K562 (cell line): ENCODE data around the gene CRKL. TPM values are rescaled to one million over a fixed set of nuclear protein-coding genes. Genes with fewer than 3 reads are reported as not detected.

Source experiments
- ATF4 ChIP-seq: fragments of 450-650 bp; formaldehyde crosslinking; IDR thresholded peaks from 2 replicates; pipeline ENCODE4 v1.4.0; 2022; ENCODE audit warnings: mild to moderate bottlenecking, moderate library complexity
- BACH1 ChIP-seq: fragments of 200-800 bp; sonication (Bioruptor generic); IDR thresholded peaks from 2 replicates; pipeline ENCODE4 v1.6.1; 2016; ENCODE audit warnings: missing genetic modification characterization, missing compliant biosample characterization
- CREB5 ChIP-seq: fragments of 250-450 bp; sonication (Bioruptor Pico); IDR thresholded peaks from 2 replicates; pipeline ENCODE4 v1.5.0; 2020; ENCODE audit warnings: mild to moderate bottlenecking
- CSDE1 ChIP-seq, 2 experiments: fragments of 450-650 bp; IDR thresholded peaks; 2 replicates each; pipeline ENCODE4 v1.6.1; 2016; ENCODE audit warnings: mild to moderate bottlenecking in 1 of 2
- ESRRB ChIP-seq: fragments of 250-450 bp; sonication (Bioruptor Pico); IDR thresholded peaks from 2 replicates; pipeline ENCODE4 v1.5.0; 2020; ENCODE audit warnings: mild to moderate bottlenecking, moderate library complexity, borderline replicate concordance
- FOXA1 ChIP-seq: fragments of 450-650 bp; IDR thresholded peaks from 2 replicates; pipeline ENCODE4 v1.6.1; 2016; ENCODE audit warnings: mild to moderate bottlenecking, borderline replicate concordance
- FOXM1 ChIP-seq, 2 experiments: fragments of 450-650 bp in 1 of 2; sonication (generic) in 1 of 2; formaldehyde crosslinking in 1 of 2; IDR thresholded peaks; 2 replicates each; pipeline versions ENCODE4 v1.6.1 to v1.9.0; 2017 to 2022; ENCODE audit warnings: low read depth in 2 of 2, mild to moderate bottlenecking in 2 of 2, missing genetic modification reagents in 1 of 2, moderate library complexity in 1 of 2
- HNRNPL ChIP-seq: fragments of 200-400 bp; formaldehyde crosslinking; IDR thresholded peaks from 2 replicates; pipeline ENCODE4 v1.6.1; 2017; ENCODE audit warnings: low read depth, mild to moderate bottlenecking, low read length
- JUND ChIP-seq, 2 experiments: IDR thresholded peaks; 2 replicates in 1 of 2; 3 replicates in 1 of 2; pipeline ENCODE4 v1.6.1; 2011; ENCODE audit warnings: borderline replicate concordance in 2 of 2, low read depth in 2 of 2, low read length in 2 of 2, improper control_type of control experiment in 1 of 2, missing biosample characterization in 1 of 2, missing genetic modification characterization in 1 of 2, missing genetic modification reagents in 1 of 2
- KDM2B ChIP-seq: fragments of 250-450 bp; sonication (Bioruptor Pico); IDR thresholded peaks from 2 replicates; pipeline ENCODE4 v1.8.0; 2021; ENCODE audit warnings: mild to moderate bottlenecking, moderate library complexity
- KLF10 ChIP-seq: fragments of 250-450 bp; sonication (Bioruptor Pico); IDR thresholded peaks from 2 replicates; pipeline ENCODE4 v1.6.1; 2021; ENCODE audit warnings: matching md5 sums
- KLF13 ChIP-seq: fragments of 450-650 bp; IDR thresholded peaks from 2 replicates; pipeline ENCODE4 v1.6.1; 2016; ENCODE audit warnings: missing genetic modification characterization, low read depth, mild to moderate bottlenecking, missing compliant biosample characterization, moderate library complexity, borderline replicate concordance
- NEUROD1 ChIP-seq: fragments of 150-350 bp; IDR thresholded peaks from 2 replicates; pipeline ENCODE4 v1.6.1; 2014; ENCODE audit warnings: borderline replicate concordance, low read length, low read depth; ENCODE audit not compliant: partially characterized antibody
- PHB ChIP-seq: fragments of 250-450 bp; sonication (Bioruptor Pico); IDR thresholded peaks from 2 replicates; pipeline ENCODE4 v1.5.0; 2021
- RBM17 ChIP-seq: fragments of 200-400 bp; formaldehyde crosslinking; IDR thresholded peaks from 2 replicates; pipeline ENCODE4 v1.6.1; 2017; ENCODE audit warnings: low read depth, mild to moderate bottlenecking, low read length, borderline replicate concordance
- RBM22 ChIP-seq: fragments of 200-400 bp; formaldehyde crosslinking; IDR thresholded peaks from 2 replicates; pipeline ENCODE4 v1.6.1; 2018; ENCODE audit warnings: low read length, low read depth; ENCODE audit not compliant: poor library complexity, severe bottlenecking
- RBM25 ChIP-seq: fragments of 200-400 bp; formaldehyde crosslinking; IDR thresholded peaks from 2 replicates; pipeline ENCODE4 v1.6.1; 2018; ENCODE audit warnings: low read length, low read depth, moderate library complexity; ENCODE audit not compliant: severe bottlenecking
- SMAD2 ChIP-seq: fragments of 150-350 bp; IDR thresholded peaks from 2 replicates; pipeline ENCODE4 v1.6.1; 2014; ENCODE audit warnings: low read depth, mild to moderate bottlenecking, low read length
- ZBTB34 ChIP-seq: fragments of 250-450 bp; sonication (Bioruptor Pico); IDR thresholded peaks from 2 replicates; pipeline ENCODE4 v1.8.0; 2021; ENCODE audit warnings: mild to moderate bottlenecking, moderate library complexity
- ZFX ChIP-seq: sonication (generic); formaldehyde crosslinking; IDR thresholded peaks from 2 replicates; pipeline ENCODE4 v1.8.0; 2022; ENCODE audit warnings: mild to moderate bottlenecking, missing genetic modification reagents, moderate library complexity
- ZNF124 ChIP-seq: sonication (generic); formaldehyde crosslinking; IDR thresholded peaks from 2 replicates; pipeline ENCODE4 v1.8.1; 2022; ENCODE audit warnings: missing genetic modification reagents
- ZNF197 ChIP-seq: fragments of 200-800 bp; sonication (Bioruptor generic); IDR thresholded peaks from 2 replicates; pipeline ENCODE4 v1.6.1; 2016; ENCODE audit warnings: low read depth, missing genetic modification characterization, missing compliant biosample characterization
- ZNF384 ChIP-seq: IDR thresholded peaks from 2 replicates; pipeline ENCODE4 v1.6.1; 2012; ENCODE audit warnings: low read depth, low read length, improper control_type of control experiment
- polyA plus RNA-seq, 8 experiments: library from polyadenylated mRNA; depleted of rRNA in 4 of 8; stranded (reverse) in 5 of 8; unstranded in 3 of 8; fragments of >200 nt; fragmentation: Nextera tagmentation in 2 of 8; fragmentation: Illumina TruSeq in 1 of 8; extraction: Ambion mirVana in 2 of 8; extraction: Trizol in 1 of 8; gene quantifications; 2 replicates each; pipeline versions ENCODE4 v1.2.1 to v1.2.3, GENCODE V29; 2011 to 2014; ENCODE audit warnings: inconsistent platforms in 1 of 8, missing spikeins in 1 of 8
- total RNA-seq, 7 experiments: library from RNA; depleted of rRNA in 6 of 7; stranded (reverse); fragments of >200 nt in 6 of 7; fragmentation: Illumina TruSeq in 2 of 7; extraction: Trizol in 2 of 7; gene quantifications; 2 replicates each; pipeline versions ENCODE4 v1.2.1 to v1.2.3, GENCODE V29; 2011 to 2021; ENCODE audit warnings: low replicate concordance in 1 of 7

Gene CRKL
- total and polyA plus RNA-seq, 9 of the 15 experiments (the other 6 are each of a cell fraction or from before 2014, with no cell fraction given), result 100 to 263 (median 124) TPM

GRCh38 chr22:20998411-20999336 is 81.5 kb downstream of the CRKL start (continued):
- TF ChIP-seq KLF10 (CRISPR knock-in tag), result no peak
- TF ChIP-seq FOXM1 (IDR thresholded peaks at IDR 0.05; ENCODE audit: low read depth), result no peak
- no peak for TF ChIP-seq FOXM1 (CRISPR knock-in tag; IDR thresholded peaks at IDR 0.05; ENCODE audit: low read depth)
- no peak for TF ChIP-seq SMAD2
- TF ChIP-seq ATF4 (CRISPR knock-in tag), result no peak; the same call in 1 of the 2 replicates
- TF ChIP-seq ZNF124 (CRISPR knock-in tag), result no peak
- TF ChIP-seq RBM25, result no peak
- no peak for TF ChIP-seq ZBTB34 (CRISPR knock-in tag)
- no peak for TF ChIP-seq CSDE1 (IDR thresholded peaks at IDR 0.05)
- no peak for TF ChIP-seq ZNF197
- TF ChIP-seq NEUROD1, result no peak
- peak; percentile 43; the same call in 1 of the 2 replicates for TF ChIP-seq JUND (IDR thresholded peaks at IDR 0.05; ENCODE audit: borderline replicate concordance, low read depth, low read length)
- TF ChIP-seq JUND (tag; IDR thresholded peaks at IDR 0.05; ENCODE audit: borderline replicate concordance, low read depth, low read length), result no peak
- TF ChIP-seq BACH1 (tag), result no peak
- TF ChIP-seq PHB (CRISPR knock-in tag), result no peak
- no peak for TF ChIP-seq ZNF384
- TF ChIP-seq RBM17, result no peak
- TF ChIP-seq FOXA1, result no peak
- TF ChIP-seq KLF13 (tag), result no peak
- TF ChIP-seq KDM2B (CRISPR knock-in tag), result no peak
- no peak for TF ChIP-seq HNRNPL
- TF ChIP-seq ESRRB (CRISPR knock-in tag), result no peak
- no peak for TF ChIP-seq RBM22
- no peak for TF ChIP-seq CREB5
- TF ChIP-seq ZFX (CRISPR knock-in tag), result no peak
